ENCODE measurements around the gene AP3B2.
A peak's percentile ranks its signal among the peaks of the same experiment; 100 is the strongest.
"Not testable (repeated sequence)": the region's sequence is repeated elsewhere in the genome, so short reads cannot be mapped to it uniquely, and the experiment has no call there.

Gene AP3B2

GRCh38 chr15:82647045-82647834 lies 62.4 kb downstream of the AP3B2 start, which contains the start of gene CPEB1:
Gene CPEB1 (minus strand): TSS chr15:82647363. CDS start chr15:82628459, 18,904 bp downstream.
- DNase-seq = no peak

- peak; percentile 4 for DNase-seq
These were observed 63.2 kb downstream of the AP3B2 start for GRCh38 chr15:82646250-82647044.

- DNase-seq = not testable (repeated sequence)
These were observed 64.5 kb downstream of the AP3B2 start for GRCh38 chr15:82644967-82645852.

GRCh38 chr15:82643992-82644391 lies 65.7 kb downstream of the AP3B2 start:
- no peak for DNase-seq

GRCh38 chr15:82642656-82643055 lies 67.0 kb downstream of the AP3B2 start:
- no peak for DNase-seq

- DNase-seq = no peak
These were observed 68.4 kb downstream of the AP3B2 start for GRCh38 chr15:82641129-82641798.

GRCh38 chr15:82640672-82641071 lies 69.0 kb downstream of the AP3B2 start:
- DNase-seq = no peak

- no peak for DNase-seq
These were observed 73.9 kb downstream of the AP3B2 start for GRCh38 chr15:82635798-82636197.

GRCh38 chr15:82630033-82630432 lies 79.6 kb downstream of the AP3B2 start:
- no peak for DNase-seq

GRCh38 chr15:82625136-82625535 lies 84.5 kb downstream of the AP3B2 start:
- no peak for DNase-seq

- no peak for DNase-seq
These were observed 85.2 kb downstream of the AP3B2 start for GRCh38 chr15:82624438-82624837.

GRCh38 chr15:82624008-82624407 lies 85.7 kb downstream of the AP3B2 start:
- DNase-seq = no peak

- no peak for DNase-seq
These were observed 87.7 kb downstream of the AP3B2 start for GRCh38 chr15:82621970-82622369.

- DNase-seq = no peak
These were observed 95.9 kb downstream of the AP3B2 start for GRCh38 chr15:82613747-82614146.

GRCh38 chr15:82611348-82611747 lies 98.3 kb downstream of the AP3B2 start:
- DNase-seq = no peak
